Karpas-422 (cell line): Measurements from ENCODE around the gene MEGF6. TPM values are rescaled to one million over a fixed set of nuclear protein-coding genes. Genes with fewer than 3 reads are reported as not detected.
A peak's percentile ranks its signal among the peaks of the same experiment; 100 is the strongest.

Experiments
- DNase-seq: peaks from one replicate; pipeline ENCODE4 v3.0.0-alpha.2; 2015
- H2AFZ ChIP-seq: fragments of 200-600 bp; sonication (generic); 2 replicates; pipeline ENCODE4 v1.6.1; 2014; ENCODE audit warnings: antibody characterized with exemption, low read length, mixed read lengths
- H3K27ac ChIP-seq: fragments of 200-600 bp; sonication (generic); 2 replicates; pipeline ENCODE4 v1.5.1; 2014; ENCODE audit warnings: mild to moderate bottlenecking, low read length, moderate library complexity
- H3K27me3 ChIP-seq: fragments of 200-600 bp; sonication (generic); 2 replicates; pipeline ENCODE4 v1.6.1; 2014; ENCODE audit warnings: low read length, mixed read lengths
- H3K36me3 ChIP-seq: fragments of 200-600 bp; sonication (generic); 2 replicates; pipeline ENCODE4 v1.6.1; 2014; ENCODE audit warnings: low read length, mixed read lengths; ENCODE audit not compliant: insufficient read depth
- H3K4me1 ChIP-seq: fragments of 200-600 bp; sonication (generic); 2 replicates; pipeline ENCODE4 v1.6.1; 2014; ENCODE audit warnings: mild to moderate bottlenecking, low read length, mixed read lengths
- H3K4me2 ChIP-seq: fragments of 200-600 bp; sonication (generic); 2 replicates; pipeline ENCODE4 v1.6.1; 2014; ENCODE audit warnings: low read length, low read depth, mild to moderate bottlenecking; ENCODE audit not compliant: poor library complexity, severe bottlenecking
- H3K4me3 ChIP-seq: fragments of 200-600 bp; sonication (generic); 2 replicates; pipeline ENCODE4 v1.5.1; 2014; ENCODE audit warnings: mild to moderate bottlenecking, antibody characterized with exemption, low read length, mixed read lengths
- H3K79me2 ChIP-seq: fragments of 200-600 bp; sonication (generic); 2 replicates; pipeline ENCODE4 v1.6.1; 2014; ENCODE audit warnings: mild to moderate bottlenecking, low read length, mixed read lengths
- H3K9ac ChIP-seq: fragments of 200-600 bp; sonication (generic); 2 replicates; pipeline ENCODE4 v1.6.0; 2014; ENCODE audit warnings: low read length
- H3K9me2 ChIP-seq: fragments of 200-600 bp; sonication (generic), shearing (Covaris generic); replicated peaks from 2 replicates; pipeline ENCODE4 v1.6.0; 2014; ENCODE audit warnings: mild to moderate bottlenecking, low read length, moderate library complexity; ENCODE audit not compliant: insufficient read depth
- H3K9me3 ChIP-seq: fragments of 300-700, 200-600 bp; sonication (generic); 2 replicates; pipeline ENCODE4 v1.6.1; 2014; ENCODE audit warnings: low read length, mixed read lengths
- H4K20me1 ChIP-seq: fragments of 200-600 bp; sonication (generic); 2 replicates; pipeline ENCODE4 v1.6.1; 2014; ENCODE audit warnings: mild to moderate bottlenecking, antibody characterized with exemption, low read length, low read depth; ENCODE audit not compliant: insufficient read depth
- total RNA-seq: library from RNA; depleted of rRNA; stranded (reverse); fragments of >200 nt; shearing (Covaris generic); gene quantifications from 2 replicates; pipeline ENCODE4 v1.2.3, GENCODE V29; 2014; ENCODE audit warnings: low replicate concordance

The MEGF6 gene
- total RNA-seq, 1 experiment from 2014 or later, result not detected

DNA sequence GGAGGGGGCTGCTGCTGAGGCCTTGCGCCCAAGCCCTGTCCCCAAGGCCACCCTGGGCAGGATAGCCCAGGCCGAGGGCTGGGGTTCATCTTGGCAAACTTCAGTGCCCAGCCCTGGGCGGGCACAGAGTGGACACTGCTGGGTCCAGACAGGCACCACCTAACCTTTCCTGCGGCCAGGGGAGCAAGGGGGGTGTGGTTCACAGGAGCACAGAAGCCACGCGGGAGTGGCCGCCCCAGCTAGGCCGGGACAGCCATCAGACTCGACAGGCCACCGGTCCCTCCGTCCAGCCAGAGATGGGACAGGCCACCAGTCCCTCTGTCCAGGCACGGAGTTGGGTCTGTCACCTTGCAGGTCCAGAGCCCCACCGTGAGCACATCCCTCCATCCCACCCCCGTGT is 127.9 kb downstream of the MEGF6 start:
- no peaks in the 10 kb centered on the region for H3K79me2 ChIP-seq
- no peak overlapping the region for H3K27ac ChIP-seq
- no peaks in the 10 kb centered on the region; the same call in 1 of the 2 replicates for H4K20me1 ChIP-seq
- no peak overlapping the region for H3K9ac ChIP-seq
- no peaks in the 10 kb centered on the region for H3K4me1 ChIP-seq
- H3K9me3 ChIP-seq, result no peaks in the 10 kb centered on the region
- no peak for DNase-seq
- no peak overlapping the region for H2AFZ ChIP-seq
- H3K36me3 ChIP-seq, result no peaks in the 10 kb centered on the region
- H3K27me3 ChIP-seq, result no peaks in the 10 kb centered on the region
- H3K4me3 ChIP-seq, result no peak overlapping the region
- no peaks in the 10 kb centered on the region for H3K9me2 ChIP-seq
- no peak overlapping the region for H3K4me2 ChIP-seq

- no peaks in the 10 kb centered on the region for H3K27me3 ChIP-seq
- H3K27ac ChIP-seq, result no peak overlapping the region
- H3K9ac ChIP-seq, result no peak overlapping the region
- H3K9me2 ChIP-seq, result no peaks in the 10 kb centered on the region
- peak; percentile 59 for DNase-seq
- no peaks in the 10 kb centered on the region for H3K9me3 ChIP-seq
- no peaks in the 10 kb centered on the region for H3K4me1 ChIP-seq
- H3K4me3 ChIP-seq, result no peak overlapping the region
- H3K36me3 ChIP-seq, result no peaks in the 10 kb centered on the region
- no peaks in the 10 kb centered on the region for H3K79me2 ChIP-seq
- H4K20me1 ChIP-seq, result no peaks in the 10 kb centered on the region; the same call in 1 of the 2 replicates
- H2AFZ ChIP-seq, result no peak overlapping the region
- H3K4me2 ChIP-seq, result no peak overlapping the region
Observed at GRCh38 chr1:3482378-3482849, 128.9 kb downstream of the MEGF6 start.

DNA sequence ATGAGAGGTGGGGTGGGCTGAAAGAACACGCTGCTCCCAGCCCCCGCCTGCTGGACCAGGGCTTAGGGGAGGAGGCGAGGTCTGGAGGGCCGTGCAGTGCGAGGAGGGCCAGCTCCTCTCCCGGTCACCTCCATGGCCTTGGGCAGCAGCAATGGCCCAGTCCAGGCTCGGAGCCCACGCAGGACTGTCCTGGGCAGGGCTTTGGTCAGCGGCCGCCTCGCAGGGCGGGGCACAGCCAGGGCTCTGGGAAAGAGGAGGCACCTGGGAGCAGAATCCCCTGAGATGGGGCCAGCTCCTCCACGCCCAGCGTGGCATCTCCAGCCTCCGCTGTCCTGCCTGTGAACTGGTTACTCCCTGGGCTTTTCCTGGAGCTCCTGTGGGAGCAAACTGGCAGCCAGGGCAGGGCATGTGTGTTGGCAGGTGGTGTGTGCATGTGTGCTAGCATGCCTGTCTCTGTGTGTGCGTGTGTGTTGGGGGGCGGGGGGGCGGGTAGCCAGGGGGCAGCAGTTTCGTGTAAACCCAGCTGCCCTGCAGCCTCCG is 129.4 kb downstream of the MEGF6 start:
- H3K4me2 ChIP-seq, result no peak overlapping the region
- H3K9ac ChIP-seq, result no peak overlapping the region

GRCh38 chr1:3481046-3481445 is 130.3 kb downstream of the MEGF6 start:
- DNase-seq, result no peak
- Histone ChIP-seq H3K4me1 (no peaks in the 10 kb centered on the region), H4K20me1 (no peaks in the 10 kb centered on the region; the same call in 1 of the 2 replicates), H3K27ac (no peak overlapping the region), H3K27me3 (no peaks in the 10 kb centered on the region), H2AFZ (no peak overlapping the region), H3K79me2 (no peaks in the 10 kb centered on the region), H3K4me2 (no peak overlapping the region), H3K9ac (no peak overlapping the region), H3K36me3 (no peaks in the 10 kb centered on the region), H3K9me3 (no peaks in the 10 kb centered on the region), H3K9me2 (no peaks in the 10 kb centered on the region), H3K4me3 (no peak overlapping the region)

More for the DNA sequence above, 129.4 kb downstream of the MEGF6 start:
- DNase-seq, result no peak
- Histone ChIP-seq H3K27ac (no peak overlapping the region), H2AFZ (no peak overlapping the region), H3K27me3 (no peaks in the 10 kb centered on the region), H3K36me3 (no peaks in the 10 kb centered on the region), H3K4me3 (no peak overlapping the region), H4K20me1 (no peaks in the 10 kb centered on the region; the same call in 1 of the 2 replicates), H3K4me1 (no peaks in the 10 kb centered on the region), H3K9me2 (no peaks in the 10 kb centered on the region), H3K9me3 (no peaks in the 10 kb centered on the region), H3K79me2 (no peaks in the 10 kb centered on the region)

DNA sequence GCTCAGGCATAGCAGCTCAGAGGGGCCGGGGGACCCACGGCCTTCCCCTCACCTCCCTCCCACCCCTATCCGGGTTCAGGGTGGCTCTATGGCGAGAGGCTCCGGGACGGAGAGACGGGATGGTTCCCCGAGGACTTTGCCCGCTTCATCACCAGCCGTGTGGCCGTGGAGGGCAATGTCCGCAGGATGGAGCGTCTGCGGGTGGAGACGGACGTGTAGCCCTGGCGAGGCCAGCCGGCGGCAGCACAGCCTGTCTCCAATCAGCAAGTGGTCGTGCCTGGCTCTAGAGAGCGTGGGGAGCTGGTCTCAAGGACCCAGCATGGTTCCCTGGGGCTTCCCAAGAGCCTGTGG is 131.0 kb downstream of the MEGF6 start:
- no peaks in the 10 kb centered on the region for H3K4me1 ChIP-seq
- H3K79me2 ChIP-seq, result no peaks in the 10 kb centered on the region
- H3K9ac ChIP-seq, result no peak overlapping the region
- H3K9me2 ChIP-seq, result no peaks in the 10 kb centered on the region
- H2AFZ ChIP-seq, result no peak overlapping the region
- DNase-seq, result no peak
- H4K20me1 ChIP-seq, result no peaks in the 10 kb centered on the region; the same call in 1 of the 2 replicates
- no peak overlapping the region for H3K27ac ChIP-seq
- no peaks in the 10 kb centered on the region for H3K9me3 ChIP-seq
- no peak overlapping the region for H3K4me3 ChIP-seq
- no peak overlapping the region for H3K4me2 ChIP-seq
- no peaks in the 10 kb centered on the region for H3K27me3 ChIP-seq
- no peaks in the 10 kb centered on the region for H3K36me3 ChIP-seq

DNA sequence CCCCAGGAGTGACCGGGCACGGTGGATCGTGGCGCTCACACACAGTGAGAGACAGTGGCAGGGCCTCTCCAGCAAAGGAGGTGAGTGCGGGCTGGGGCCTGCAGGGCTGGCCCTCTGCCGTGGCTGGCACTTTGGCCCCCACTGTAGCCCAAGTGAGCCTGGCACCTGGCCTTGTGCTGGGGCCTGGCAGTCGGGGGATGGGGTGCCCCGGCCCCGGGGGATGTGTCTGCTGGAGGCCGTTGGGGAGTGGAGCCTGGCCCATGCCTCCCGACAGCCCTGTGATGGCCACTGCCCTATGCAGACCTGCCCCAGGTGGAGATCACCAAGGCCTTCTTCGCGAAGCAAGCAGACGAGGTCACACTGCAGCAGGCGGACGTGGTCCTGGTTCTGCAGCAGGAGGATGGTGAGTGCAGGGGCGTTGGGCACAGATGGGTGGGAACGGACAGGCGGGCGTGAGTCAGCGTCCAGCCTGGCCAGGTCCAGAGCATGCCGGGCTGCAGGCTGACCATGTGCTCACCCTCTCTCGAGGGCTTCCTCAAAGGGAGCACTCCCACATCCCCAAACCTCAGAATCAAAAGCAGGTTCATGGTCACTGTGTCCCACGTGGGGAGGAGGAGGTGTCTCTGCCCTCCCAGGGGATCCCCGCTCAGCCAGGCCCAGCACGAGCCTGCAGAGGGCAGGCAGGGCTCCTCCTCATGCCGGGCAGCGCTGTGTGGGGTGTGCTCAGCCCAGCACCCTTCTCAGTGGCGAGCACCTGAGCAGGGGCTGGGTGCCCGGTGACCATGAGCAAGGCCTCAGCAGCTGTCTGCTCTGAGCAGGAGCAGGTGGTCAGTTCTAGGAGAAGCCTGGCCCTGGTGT is 131.6 kb downstream of the MEGF6 start:
- Histone ChIP-seq H3K9me2 (no peaks in the 10 kb centered on the region), H3K4me2 (no peak overlapping the region), H3K79me2 (no peaks in the 10 kb centered on the region), H2AFZ (no peak overlapping the region), H3K27ac (no peak overlapping the region), H3K9me3 (no peaks in the 10 kb centered on the region), H3K9ac (no peak overlapping the region), H3K4me1 (no peaks in the 10 kb centered on the region), H3K4me3 (no peak overlapping the region), H4K20me1 (no peaks in the 10 kb centered on the region; the same call in 1 of the 2 replicates), H3K27me3 (no peaks in the 10 kb centered on the region), H3K36me3 (no peaks in the 10 kb centered on the region)
- no peak for DNase-seq

- Histone ChIP-seq H3K9ac (no peak overlapping the region), H3K4me2 (no peak overlapping the region), H3K27ac (no peak overlapping the region), H4K20me1 (no peaks in the 10 kb centered on the region; the same call in 1 of the 2 replicates), H3K4me3 (no peak overlapping the region), H3K36me3 (no peaks in the 10 kb centered on the region), H3K9me3 (no peaks in the 10 kb centered on the region), H2AFZ (no peak overlapping the region), H3K4me1 (no peaks in the 10 kb centered on the region), H3K27me3 (no peaks in the 10 kb centered on the region), H3K79me2 (no peaks in the 10 kb centered on the region), H3K9me2 (no peaks in the 10 kb centered on the region)
- DNase-seq, result no peak
Observed at GRCh38 chr1:3478187-3478586, 133.1 kb downstream of the MEGF6 start.

DNA sequence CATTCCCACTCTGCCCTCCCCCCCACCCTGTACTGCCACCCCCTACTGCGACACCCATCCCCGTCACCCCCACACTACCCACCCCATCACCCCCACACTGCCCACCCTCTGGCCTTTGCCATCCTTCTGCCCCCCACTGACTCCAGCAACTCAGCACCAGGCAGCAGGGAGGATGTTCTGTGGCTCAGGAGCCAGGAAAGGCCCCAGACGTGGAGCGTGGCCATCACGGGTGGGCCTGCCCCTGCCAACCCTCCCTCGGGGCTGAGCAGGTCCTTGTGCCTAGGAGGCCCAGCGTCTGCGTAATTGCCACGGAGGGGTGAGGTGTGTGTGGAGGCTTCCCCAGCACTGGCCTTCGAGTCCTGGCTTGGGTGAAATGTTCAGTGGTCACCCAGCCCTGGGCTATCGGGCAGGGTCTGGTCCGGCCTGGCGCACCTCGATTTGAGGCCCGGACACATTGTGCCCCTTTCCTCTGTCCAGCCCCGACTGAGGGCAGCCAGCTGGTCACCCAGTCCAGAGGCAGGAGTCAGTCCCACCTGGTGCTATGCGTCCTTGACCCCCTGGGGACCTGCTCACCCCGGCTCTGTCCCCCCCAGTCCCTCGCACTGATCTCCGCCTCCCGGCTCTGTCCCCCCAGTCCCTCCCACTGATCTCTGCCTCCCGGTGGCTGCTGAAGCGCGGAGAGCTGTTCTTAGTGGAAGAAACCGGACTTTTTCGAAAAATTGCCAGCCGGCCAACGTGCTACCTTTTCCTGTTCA is 133.9 kb downstream of the MEGF6 start:
- H3K36me3 ChIP-seq, result no peaks in the 10 kb centered on the region
- no peak overlapping the region for H3K4me2 ChIP-seq
- H3K27me3 ChIP-seq, result no peaks in the 10 kb centered on the region
- no peaks in the 10 kb centered on the region for H3K4me1 ChIP-seq
- no peaks in the 10 kb centered on the region for H3K9me3 ChIP-seq
- H3K9ac ChIP-seq, result no peak overlapping the region
- no peak for DNase-seq
- no peak overlapping the region for H3K4me3 ChIP-seq
- no peaks in the 10 kb centered on the region; the same call in 1 of the 2 replicates for H4K20me1 ChIP-seq
- H3K9me2 ChIP-seq, result no peaks in the 10 kb centered on the region
- no peak overlapping the region for H3K27ac ChIP-seq
- no peaks in the 10 kb centered on the region for H3K79me2 ChIP-seq
- H2AFZ ChIP-seq, result no peak overlapping the region
